ENCODE measurements around the gene KLK6.

KLK6 gene

GRCh38 chr19:50959731-50960500, 9.5 kb downstream of the KLK6 start:
- no peaks in the 10 kb centered on the region for H3K4me1 ChIP-seq
- peaks cover 3% of the 10 kb centered on the region; the same call in 1 of the 2 replicates for H3K27me3 ChIP-seq (ENCODE audit: low read depth)
- H3K4me3 ChIP-seq = no peak overlapping the region
- DNase-seq (ENCODE audit: low spot score in 2 of 2) = no peak
- in situ Hi-C loops (cut with MboI; ENCODE audit: low sequenced_read_pairs) = no loop called here
- no peaks in the 10 kb centered on the region for H3K9me3 ChIP-seq
- H3K36me3 ChIP-seq (replicated peaks) = no peaks in the 10 kb centered on the region

GRCh38 chr19:50957587-50957986, 11.8 kb downstream of the KLK6 start:
- Histone ChIP-seq H3K9me3 (no peaks in the 10 kb centered on the region), H3K27me3 (ENCODE audit: low read depth) (peaks cover 5% of the 10 kb centered on the region; the same call in 1 of the 2 replicates), H3K4me3 (no peak overlapping the region), H3K36me3 (replicated peaks) (no peaks in the 10 kb centered on the region), H3K4me1 (no peaks in the 10 kb centered on the region)
- no peak for DNase-seq (ENCODE audit: low spot score in 2 of 2)
- in situ Hi-C loops (cut with MboI; ENCODE audit: low sequenced_read_pairs) = no loop called here

GRCh38 chr19:50952910-50953309, 16.5 kb downstream of the KLK6 start, which contains the start of gene KLK5:
Gene KLK5 (minus strand): TSS chr19:50953038. CDS start chr19:50952657, 381 bp downstream.
- H3K27me3 ChIP-seq (ENCODE audit: low read depth) = peaks cover 5% of the 10 kb centered on the region; the same call in 1 of the 2 replicates
- H3K4me1 ChIP-seq = no peaks in the 10 kb centered on the region
- H3K36me3 ChIP-seq (replicated peaks) = no peaks in the 10 kb centered on the region
- no peak for DNase-seq (ENCODE audit: low spot score in 2 of 2)
- H3K4me3 ChIP-seq = no peak within 1 kb of the TSS
- H3K9me3 ChIP-seq = no peaks in the 10 kb centered on the region
- in situ Hi-C loops (cut with MboI; ENCODE audit: low sequenced_read_pairs) = no loop called here

- Histone ChIP-seq H3K9me3 (no peaks in the 10 kb centered on the region), H3K27me3 (ENCODE audit: low read depth) (0 out of 2 replicates have a peak, but pooled peaks cover 1% of the 10 kb centered on the region), H3K4me1 (no peaks in the 10 kb centered on the region), H3K4me3 (no peak overlapping the region), H3K36me3 (replicated peaks) (no peaks in the 10 kb centered on the region)
- no peak for DNase-seq (ENCODE audit: low spot score in 2 of 2)
- in situ Hi-C loops (cut with MboI; ENCODE audit: low sequenced_read_pairs) = no loop called here
Measured at GRCh38 chr19:50949861-50950260, 19.5 kb downstream of the KLK6 start.

GRCh38 chr19:50947123-50947522, 22.3 kb downstream of the KLK6 start:
- Histone ChIP-seq H3K27me3 (ENCODE audit: low read depth) (no peaks in the 10 kb centered on the region), H3K4me1 (no peaks in the 10 kb centered on the region), H3K9me3 (no peaks in the 10 kb centered on the region), H3K36me3 (replicated peaks) (no peaks in the 10 kb centered on the region), H3K4me3 (no peak overlapping the region)
- in situ Hi-C loops (cut with MboI; ENCODE audit: low sequenced_read_pairs) = no loop called here
- no peak for DNase-seq (ENCODE audit: low spot score in 2 of 2)

GRCh38 chr19:50944795-50945194, 24.6 kb downstream of the KLK6 start:
- Histone ChIP-seq H3K4me3 (no peak overlapping the region), H3K36me3 (replicated peaks) (no peaks in the 10 kb centered on the region), H3K27me3 (ENCODE audit: low read depth) (no peaks in the 10 kb centered on the region), H3K4me1 (no peaks in the 10 kb centered on the region), H3K9me3 (no peaks in the 10 kb centered on the region; the same call in 1 of the 2 replicates)
- in situ Hi-C loops (cut with MboI; ENCODE audit: low sequenced_read_pairs) = no loop called here
- no peak for DNase-seq (ENCODE audit: low spot score in 2 of 2)

- in situ Hi-C loops (cut with MboI; ENCODE audit: low sequenced_read_pairs) = no loop called here
Measured at GRCh38 chr19:50943074-50943828, 26.1 kb downstream of the KLK6 start.

GRCh38 chr19:50939596-50939995, 29.8 kb downstream of the KLK6 start:
- Histone ChIP-seq H3K4me1 (no peaks in the 10 kb centered on the region), H3K27me3 (ENCODE audit: low read depth) (no peaks in the 10 kb centered on the region), H3K4me3 (no peak overlapping the region), H3K9me3 (no peaks in the 10 kb centered on the region; the same call in 1 of the 2 replicates), H3K36me3 (replicated peaks) (no peaks in the 10 kb centered on the region)
- DNase-seq (ENCODE audit: low spot score in 2 of 2) = no peak
- in situ Hi-C loops (cut with MboI; ENCODE audit: low sequenced_read_pairs) = no loop called here

More at GRCh38 chr19:50943074-50943828, 26.1 kb downstream of the KLK6 start:
- Histone ChIP-seq H3K4me3 (no peak overlapping the region), H3K27me3 (ENCODE audit: low read depth) (no peaks in the 10 kb centered on the region), H3K36me3 (replicated peaks) (no peaks in the 10 kb centered on the region), H3K9me3 (no peaks in the 10 kb centered on the region; the same call in 1 of the 2 replicates), H3K4me1 (no peaks in the 10 kb centered on the region)
- no peak for DNase-seq (ENCODE audit: low spot score in 2 of 2)

- Histone ChIP-seq H3K4me1 (no peaks in the 10 kb centered on the region), H3K27me3 (ENCODE audit: low read depth) (no peaks in the 10 kb centered on the region), H3K9me3 (no peaks in the 10 kb centered on the region; the same call in 1 of the 2 replicates), H3K36me3 (replicated peaks) (no peaks in the 10 kb centered on the region), H3K4me3 (no peak overlapping the region)
- in situ Hi-C loops (cut with MboI; ENCODE audit: low sequenced_read_pairs) = no loop called here
- DNase-seq (ENCODE audit: low spot score in 2 of 2) = no peak
Measured at GRCh38 chr19:50933640-50934039, 35.8 kb downstream of the KLK6 start.

- in situ Hi-C loops (cut with MboI; ENCODE audit: low sequenced_read_pairs) = no loop called here
- Histone ChIP-seq H3K4me3 (no peak overlapping the region), H3K4me1 (no peaks in the 10 kb centered on the region), H3K36me3 (replicated peaks) (no peaks in the 10 kb centered on the region), H3K9me3 (no peaks in the 10 kb centered on the region; the same call in 1 of the 2 replicates), H3K27me3 (ENCODE audit: low read depth) (no peaks in the 10 kb centered on the region)
- DNase-seq (ENCODE audit: low spot score in 2 of 2) = no peak
Measured at GRCh38 chr19:50932690-50933083, 36.7 kb downstream of the KLK6 start.

- no peak for DNase-seq (ENCODE audit: low spot score in 2 of 2)
- in situ Hi-C loops (cut with MboI; ENCODE audit: low sequenced_read_pairs) = no loop called here
- H3K4me1 ChIP-seq = no peaks in the 10 kb centered on the region
- H3K9me3 ChIP-seq = no peaks in the 10 kb centered on the region; the same call in 1 of the 2 replicates
- no peaks in the 10 kb centered on the region for H3K27me3 ChIP-seq (ENCODE audit: low read depth)
- no peak overlapping the region for H3K4me3 ChIP-seq
- no peaks in the 10 kb centered on the region for H3K36me3 ChIP-seq (replicated peaks)
Measured at GRCh38 chr19:50932018-50932689, 37.2 kb downstream of the KLK6 start.

GRCh38 chr19:50931023-50931422, 38.4 kb downstream of the KLK6 start:
- Histone ChIP-seq H3K4me1 (no peaks in the 10 kb centered on the region), H3K4me3 (no peak overlapping the region), H3K27me3 (ENCODE audit: low read depth) (no peaks in the 10 kb centered on the region), H3K9me3 (no peaks in the 10 kb centered on the region; the same call in 1 of the 2 replicates), H3K36me3 (replicated peaks) (no peaks in the 10 kb centered on the region)
- in situ Hi-C loops (cut with MboI; ENCODE audit: low sequenced_read_pairs) = no loop called here
- no peak for DNase-seq (ENCODE audit: low spot score in 2 of 2)

GRCh38 chr19:50928831-50929230, 40.6 kb downstream of the KLK6 start:
- H3K27me3 ChIP-seq (ENCODE audit: low read depth) = no peaks in the 10 kb centered on the region
- DNase-seq (ENCODE audit: low spot score in 2 of 2) = no peak
- no peaks in the 10 kb centered on the region for H3K4me1 ChIP-seq
- no peak overlapping the region for H3K4me3 ChIP-seq
- H3K36me3 ChIP-seq (replicated peaks) = no peaks in the 10 kb centered on the region
- in situ Hi-C loops (cut with MboI; ENCODE audit: low sequenced_read_pairs) = loop anchor here (10.0 kb wide), 1 partner anchor 166 kb away; no protein-coding TSS in a partner anchor
- no peaks in the 10 kb centered on the region; the same call in 1 of the 2 replicates for H3K9me3 ChIP-seq
